Esophagus muscularis mucosa (tissue), 4 donors: ENCODE data around the gene PTRH1. TPM values are rescaled to one million over a fixed set of nuclear protein-coding genes. Genes with fewer than 3 reads are reported as not detected.
"Not testable (repeated sequence)": the region's sequence is repeated elsewhere in the genome, so short reads cannot be mapped to it uniquely, and the experiment has no call there.

Experiments
- DNase-seq: peaks from one replicate; pipeline ENCODE4 v3.0.0-alpha.2; 2017; ENCODE audit errors: extremely low spot score
- H3K27ac ChIP-seq, 4 donors: fragments of 200-600 bp; sonication (generic); replicated peaks in 1 of 4; 1 replicate in 3 of 4; 2 replicates in 1 of 4; pipeline ENCODE4 v1.5.1; 2016 to 2019; ENCODE audit warnings: mild to moderate bottlenecking in 1 of 4
- H3K27me3 ChIP-seq, 4 donors: fragments of 200-600 bp; sonication (generic); one replicate each; pipeline versions ENCODE4 v1.5.1 to v1.6.0; 2016 to 2019
- H3K36me3 ChIP-seq, 4 donors: fragments of 200-600 bp; sonication (generic); one replicate each; pipeline ENCODE4 v1.5.1; 2016 to 2019
- H3K4me1 ChIP-seq, 4 donors: fragments of 200-600 bp; sonication (generic); one replicate each; pipeline ENCODE4 v1.5.1; 2016 to 2019
- H3K4me3 ChIP-seq, 4 donors: fragments of 200-600 bp; sonication (generic); 1 replicate in 2 of 4; 2 replicates in 2 of 4; pipeline ENCODE4 v1.5.1; 2016 to 2019; ENCODE audit warnings: mild to moderate bottlenecking in 4 of 4, moderate library complexity in 1 of 4
- H3K9me3 ChIP-seq, 4 donors: fragments of 200-600 bp; sonication (generic); 1 replicate in 3 of 4; 2 replicates in 1 of 4; pipeline ENCODE4 v1.5.1; 2016 to 2019
- EP300 ChIP-seq: sonication (generic); formaldehyde crosslinking; IDR thresholded peaks from one replicate; pipeline ENCODE4 v1.6.1; 2017; ENCODE audit warnings: antibody characterized with exemption
- POLR2A ChIP-seq: fragments of 450-650 bp; IDR thresholded peaks from one replicate; pipeline ENCODE4 v1.6.1; 2017; ENCODE audit warnings: antibody characterized with exemption, moderate library complexity, mild to moderate bottlenecking, low read depth
- POLR2AphosphoS5 ChIP-seq, 2 donors: sonication (generic); formaldehyde crosslinking; IDR thresholded peaks; one replicate each; pipeline ENCODE4 v1.6.1; 2017; ENCODE audit warnings: antibody characterized with exemption in 2 of 2
- WGBS: methylation state at CpG from one replicate; pipeline ENCODE4 v1.1.5; 2018; 5-methylcytosine and 5-hydroxymethylcytosine counted together
- intact Hi-C: fragments of 100-400 bp; cut with DNase I; formaldehyde crosslinking; loops from one replicate; pipeline ENCODE4 v1.15.1; 2023
- total RNA-seq, 4 donors: library from RNA; depleted of rRNA; stranded (reverse); fragments of >200 nt; gene quantifications; one replicate each; pipeline versions ENCODE4 v1.1.0 to v1.2.1, GENCODE V29; 2016
- TF ChIP-seq, protein P1 (sequence below), 3 experiments: fragments of 200-600 bp in 2 of 3; fragments of 450-650 bp in 1 of 3; sonication (generic) in 2 of 3; IDR thresholded peaks; one replicate each; pipeline ENCODE4 v1.5.1; 2017 to 2019; ENCODE audit warnings: antibody characterized with exemption in 3 of 3, mild to moderate bottlenecking in 2 of 3, moderate library complexity in 1 of 3

The PTRH1 gene
- total RNA-seq, 4 donors from 2014 or later = 16.8 to 23.5 (median 20.5) TPM

DNA sequence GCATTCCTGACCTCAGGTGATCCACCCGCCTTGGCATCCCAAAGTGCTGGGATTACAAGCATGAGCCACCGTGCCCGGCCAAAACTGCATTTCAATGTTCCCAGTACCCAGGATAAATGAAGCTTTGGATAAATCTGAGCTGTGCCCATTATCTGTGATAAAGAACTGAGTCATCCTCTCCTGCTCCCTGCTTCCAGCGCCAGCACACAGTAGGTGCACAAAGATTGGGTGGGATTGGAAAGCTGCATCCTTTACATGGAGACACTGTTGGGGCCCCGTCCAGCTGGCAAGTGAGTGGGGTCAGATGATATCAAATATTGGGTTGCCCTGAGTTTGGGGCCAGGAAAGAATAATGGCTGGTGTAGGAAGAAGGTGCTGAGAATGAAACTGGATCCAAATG lies 45.6 kb upstream of the PTRH1 start:
- Histone ChIP-seq H3K36me3 (peaks cover 0 to 24% (median 0%) of the 10 kb centered on the region in 4 donors), H3K4me1 (peaks cover 15 to 34% (median 22%) of the 10 kb centered on the region in 4 donors), H3K4me3 (peak overlapping the region in 2 of 4 donors; percentile 17 to 28), H3K27me3 (peaks cover 0 to 66% (median 0%) of the 10 kb centered on the region in 4 donors), H3K9me3 (no peaks in the 10 kb centered on the region), H3K27ac (peak overlapping the region in 3 of 4 donors; percentile 44 to 67 (median 63))
- intact Hi-C loops = no loop called here
- TF ChIP-seq POLR2A (no peak), POLR2AphosphoS5 (IDR thresholded peaks at IDR 0.05) (no peak), EP300 (no peak)
- TF ChIP-seq, protein P1, sequence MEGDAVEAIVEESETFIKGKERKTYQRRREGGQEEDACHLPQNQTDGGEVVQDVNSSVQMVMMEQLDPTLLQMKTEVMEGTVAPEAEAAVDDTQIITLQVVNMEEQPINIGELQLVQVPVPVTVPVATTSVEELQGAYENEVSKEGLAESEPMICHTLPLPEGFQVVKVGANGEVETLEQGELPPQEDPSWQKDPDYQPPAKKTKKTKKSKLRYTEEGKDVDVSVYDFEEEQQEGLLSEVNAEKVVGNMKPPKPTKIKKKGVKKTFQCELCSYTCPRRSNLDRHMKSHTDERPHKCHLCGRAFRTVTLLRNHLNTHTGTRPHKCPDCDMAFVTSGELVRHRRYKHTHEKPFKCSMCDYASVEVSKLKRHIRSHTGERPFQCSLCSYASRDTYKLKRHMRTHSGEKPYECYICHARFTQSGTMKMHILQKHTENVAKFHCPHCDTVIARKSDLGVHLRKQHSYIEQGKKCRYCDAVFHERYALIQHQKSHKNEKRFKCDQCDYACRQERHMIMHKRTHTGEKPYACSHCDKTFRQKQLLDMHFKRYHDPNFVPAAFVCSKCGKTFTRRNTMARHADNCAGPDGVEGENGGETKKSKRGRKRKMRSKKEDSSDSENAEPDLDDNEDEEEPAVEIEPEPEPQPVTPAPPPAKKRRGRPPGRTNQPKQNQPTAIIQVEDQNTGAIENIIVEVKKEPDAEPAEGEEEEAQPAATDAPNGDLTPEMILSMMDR (IDR thresholded peaks at IDR 0.05) = no peak
- 76% methylated on average over 5 of the region's 5 CpGs for WGBS
- DNase-seq = no peak

DNA sequence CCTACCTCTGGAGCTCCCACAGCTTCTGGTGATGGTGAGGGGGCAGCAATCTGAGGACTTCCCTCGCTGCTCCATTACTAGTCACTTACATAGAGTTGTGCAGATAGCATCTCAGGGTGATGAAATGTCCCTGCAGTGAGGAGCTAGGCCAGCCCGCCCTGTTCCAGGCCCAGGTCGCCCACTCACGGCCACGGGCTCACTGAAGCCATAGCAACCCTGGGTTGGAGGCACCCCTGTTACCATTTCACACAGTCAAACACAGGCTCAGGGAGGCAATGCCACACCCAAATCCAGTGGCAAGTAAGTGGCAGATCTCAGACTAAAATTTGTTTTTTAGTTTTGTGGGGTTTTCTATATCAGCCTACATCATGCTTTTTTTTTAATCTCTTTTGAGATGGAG lies 43.4 kb upstream of the PTRH1 start:
- no peak for DNase-seq
- Histone ChIP-seq H3K9me3 (no peaks in the 10 kb centered on the region), H3K4me3 (no peak overlapping the region), H3K27me3 (peaks cover 0 to 77% (median 18%) of the 10 kb centered on the region in 4 donors), H3K4me1 (peaks cover 28 to 38% (median 32%) of the 10 kb centered on the region in 4 donors), H3K36me3 (peaks cover 0 to 22% (median 0%) of the 10 kb centered on the region in 4 donors), H3K27ac (no peak overlapping the region)
- intact Hi-C loops = no loop called here
- TF ChIP-seq EP300 = no peak
- TF ChIP-seq, protein P1 (IDR thresholded peaks at IDR 0.05) = no peak
- TF ChIP-seq POLR2AphosphoS5 (IDR thresholded peaks at IDR 0.05) = no peak
- no peak for TF ChIP-seq POLR2A
- 88% methylated on average over 5 of the region's 5 CpGs for WGBS

DNA sequence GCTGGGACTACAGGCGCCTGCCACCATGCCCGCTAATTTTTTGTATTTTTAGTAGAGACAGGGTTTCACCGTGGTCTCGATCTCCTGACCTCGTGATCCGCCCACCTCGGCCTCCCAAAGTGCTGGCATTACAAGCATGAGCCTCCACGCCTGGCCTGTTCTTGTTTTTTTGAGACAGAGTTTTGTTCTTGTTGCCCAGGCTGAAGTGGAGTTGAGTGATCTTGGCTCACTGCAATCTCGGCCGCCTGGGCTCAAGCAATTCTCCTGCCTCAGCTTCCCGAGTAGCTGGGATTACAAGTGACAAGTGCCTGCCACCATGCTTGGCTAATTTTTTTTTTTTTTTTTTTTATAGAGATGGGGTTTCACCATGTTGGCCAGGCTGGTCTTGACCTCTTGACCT lies 41.3 kb upstream of the PTRH1 start:
- Histone ChIP-seq H3K36me3 (peaks cover 0 to 26% (median 0%) of the 10 kb centered on the region in 4 donors), H3K4me1 (peaks cover 21 to 30% (median 27%) of the 10 kb centered on the region in 4 donors), H3K27me3 (peaks cover 0 to 82% (median 21%) of the 10 kb centered on the region in 4 donors)
- H3K27ac ChIP-seq, intact Hi-C loops, DNase-seq, H3K4me3 ChIP-seq, H3K9me3 ChIP-seq: not testable (repeated sequence)
- whole genome bisulfite sequencing = 84% methylated on average over 11 of the region's 11 CpGs

DNA sequence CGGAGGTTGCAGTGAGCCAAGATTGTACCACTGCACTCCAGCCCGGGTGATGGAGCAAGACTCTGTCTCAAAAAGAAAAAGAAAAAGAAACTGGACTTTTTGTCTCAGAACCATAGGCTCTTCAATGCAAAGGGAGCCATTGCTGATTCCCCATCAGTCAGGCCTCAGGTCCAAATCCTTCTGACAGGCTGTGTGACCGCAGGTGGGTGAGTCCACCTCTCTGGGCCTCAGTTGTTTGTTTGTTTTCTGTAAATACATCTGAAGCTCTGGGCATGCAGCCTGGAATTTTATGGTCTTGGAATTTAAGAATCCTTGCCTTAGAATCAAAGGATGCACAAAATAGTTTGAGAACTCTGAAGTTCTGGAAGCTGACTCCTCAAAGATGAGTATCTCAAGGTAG lies 40.8 kb upstream of the PTRH1 start:
- H3K27ac ChIP-seq = no peak overlapping the region
- no peak for DNase-seq
- H3K4me1 ChIP-seq = peaks cover 17 to 30% (median 21%) of the 10 kb centered on the region in 4 donors
- H3K9me3 ChIP-seq = no peaks in the 10 kb centered on the region
- intact Hi-C loops = no loop called here
- WGBS = 90% methylated on average over 3 of the region's 3 CpGs
- TF ChIP-seq, protein P1 (IDR thresholded peaks at IDR 0.05) = no peak
- no peak for TF ChIP-seq EP300
- H3K4me3 ChIP-seq = no peak overlapping the region
- peaks cover 0 to 82% (median 21%) of the 10 kb centered on the region in 4 donors for H3K27me3 ChIP-seq
- peaks cover 0 to 30% (median 0%) of the 10 kb centered on the region in 4 donors for H3K36me3 ChIP-seq

DNA sequence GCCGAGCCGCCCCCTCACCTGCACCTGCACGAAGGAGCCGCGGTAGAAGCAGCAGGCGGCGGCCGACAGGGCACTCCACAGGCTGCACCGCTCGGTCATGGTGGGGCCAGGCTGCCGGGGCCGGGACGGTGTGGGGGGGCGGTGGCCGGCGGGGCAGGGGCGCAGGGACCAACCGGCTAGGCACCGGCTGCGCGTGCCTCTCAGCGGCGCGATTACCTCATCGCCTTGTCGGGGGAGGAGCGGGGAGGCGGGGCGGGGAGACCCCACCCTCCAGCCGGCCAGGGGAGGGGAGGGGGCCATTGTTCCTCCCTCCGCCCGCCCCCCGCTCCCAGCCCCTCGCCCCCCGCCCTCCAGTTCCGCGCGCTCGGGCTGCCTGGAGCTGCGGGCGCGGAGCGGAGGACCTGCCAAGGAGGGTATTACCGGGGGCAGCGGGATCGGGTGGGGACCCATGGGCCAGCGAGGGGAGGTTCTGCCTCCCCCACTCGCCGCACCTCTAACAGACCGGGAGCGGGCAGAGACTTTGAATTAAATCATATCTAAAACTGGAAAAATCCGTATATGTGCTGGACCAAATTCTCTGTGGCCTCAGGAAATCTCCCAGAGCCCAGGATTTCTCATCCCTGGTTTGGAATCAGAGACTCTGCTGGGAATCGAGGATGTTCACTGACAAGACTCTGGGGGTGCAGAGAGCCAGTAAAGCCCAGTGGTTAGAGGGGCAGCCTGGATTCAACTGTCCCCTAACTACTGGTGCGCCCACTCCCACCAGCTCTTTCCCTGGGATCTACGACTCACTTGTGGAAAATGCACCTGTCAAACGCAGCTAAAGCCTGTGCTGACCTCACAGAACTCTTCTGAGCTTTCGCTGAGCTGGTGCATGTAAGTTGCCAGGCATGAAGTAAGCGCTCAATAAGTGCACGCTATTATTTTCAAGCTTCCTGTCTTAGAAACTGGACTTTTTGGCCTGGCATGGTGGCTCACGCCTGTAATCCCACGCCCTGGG lies 39.9 kb upstream of the PTRH1 start:
- intact Hi-C loops = no loop called here
- DNase-seq = no peak
- TF ChIP-seq, protein P1 (IDR thresholded peaks at IDR 0.05) = no peak
- WGBS = 78% methylated on average over 9 of the region's 61 CpGs
- H3K27ac ChIP-seq = peak overlapping the region in 3 of 4 donors; percentile 6 to 43 (median 14)
- H3K9me3 ChIP-seq = no peaks in the 10 kb centered on the region
- peaks cover 17 to 27% (median 18%) of the 10 kb centered on the region in 4 donors for H3K4me1 ChIP-seq
- H3K36me3 ChIP-seq = peaks cover 0 to 31% (median 2%) of the 10 kb centered on the region in 4 donors
- peaks cover 0 to 79% (median 21%) of the 10 kb centered on the region in 4 donors for H3K27me3 ChIP-seq
- peak overlapping the region in 3 of 4 donors; percentile 15 to 34 (median 16) for H3K4me3 ChIP-seq
